ENCODE data around the gene SCGB1D2. TPM values are rescaled to one million over a fixed set of nuclear protein-coding genes. Genes with fewer than 3 reads are reported as not detected.

SCGB1D2 gene
- total RNA-seq, 2 donors from 2014 or later: not detected

- DNase-seq (no peak), ATAC-seq (no peak)
- intact Hi-C loops (cut with DNase I, micrococcal nuclease): no loop called here
Measured at GRCh38 chr11:62251698-62252097, 9.7 kb downstream of the SCGB1D2 start.

DNA sequence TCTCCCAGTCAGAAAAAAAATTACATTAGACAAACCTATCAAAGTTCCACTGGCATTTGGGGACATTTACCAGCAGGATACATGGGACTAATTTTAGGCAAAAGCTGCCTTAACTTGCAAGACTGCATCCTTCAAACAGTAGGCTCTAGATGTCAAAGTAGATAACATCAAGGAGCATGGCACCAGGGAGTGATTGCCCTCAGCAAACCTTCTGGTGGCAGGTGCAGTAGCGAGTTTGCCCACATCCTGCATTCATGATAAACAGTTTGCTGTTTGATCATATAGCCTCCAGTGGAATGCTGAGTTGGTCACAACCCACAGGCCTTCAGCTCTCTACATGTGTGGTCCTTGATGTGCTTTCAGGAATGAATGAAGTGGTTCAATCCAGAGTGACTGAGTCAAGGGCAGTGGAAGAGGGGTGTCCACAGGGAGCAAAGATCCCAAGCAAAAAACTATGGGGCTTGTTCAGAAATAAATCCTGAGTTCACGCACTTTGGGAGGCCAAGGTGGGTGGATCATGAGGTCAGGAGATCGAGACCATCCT, 12.0 kb downstream of the SCGB1D2 start:
- DNase-seq (no peak), ATAC-seq (no peak)
- intact Hi-C loops (cut with DNase I, micrococcal nuclease): no loop called here

GRCh38 chr11:62256281-62256680, 14.2 kb downstream of the SCGB1D2 start:
- ATAC-seq (no peak), DNase-seq (no peak)
- intact Hi-C loops (cut with DNase I, micrococcal nuclease): no loop called here

- DNase-seq (no peak), ATAC-seq (no peak)
- intact Hi-C loops (cut with DNase I, micrococcal nuclease): no loop called here
Measured at GRCh38 chr11:62260261-62260953, 18.4 kb downstream of the SCGB1D2 start.

DNA sequence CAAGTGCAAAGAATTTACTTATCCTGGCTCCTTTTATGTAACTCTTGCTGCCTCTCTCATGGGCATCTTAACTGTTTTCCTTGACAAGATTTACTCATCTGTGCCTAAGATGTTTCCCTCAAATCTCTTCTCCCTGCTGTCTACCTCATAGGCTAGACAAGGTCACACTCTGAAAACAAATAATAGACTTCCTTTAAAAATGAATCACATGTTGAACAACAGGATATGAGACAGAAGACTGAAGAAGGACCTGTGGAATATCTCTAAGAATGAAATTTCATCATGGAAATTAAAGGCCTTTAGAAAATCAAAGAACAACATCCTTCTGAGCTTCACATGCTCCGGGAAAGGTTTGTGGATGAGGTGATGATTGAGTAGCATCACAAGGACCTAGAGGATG, 22.0 kb downstream of the SCGB1D2 start:
- ATAC-seq: no peak
- intact Hi-C loops (cut with DNase I, micrococcal nuclease): no loop called here
- no peak for DNase-seq

DNA sequence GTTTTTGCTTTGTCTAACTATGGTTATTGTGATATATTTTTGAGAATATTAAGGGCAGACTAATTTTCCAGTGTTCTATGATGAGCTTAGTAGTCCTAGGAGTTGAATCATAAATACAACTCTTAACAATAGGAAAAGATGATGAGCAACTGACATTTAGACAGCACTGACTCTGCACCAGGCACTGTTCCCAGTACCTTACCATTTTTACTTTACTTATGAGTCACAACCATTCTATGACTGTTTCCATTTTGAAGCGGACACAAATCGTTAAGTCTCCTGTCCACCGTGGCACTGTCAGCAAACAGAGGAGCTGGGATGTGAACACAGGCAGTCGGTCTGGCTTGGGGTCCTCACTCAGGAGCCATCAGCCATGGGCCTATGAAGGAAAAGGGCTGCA, 24.5 kb downstream of the SCGB1D2 start:
- intact Hi-C loops (cut with DNase I, micrococcal nuclease): no loop called here

GRCh38 chr11:62267050-62267449, 25.0 kb downstream of the SCGB1D2 start:
- intact Hi-C loops (cut with DNase I, micrococcal nuclease): no loop called here
- DNase-seq: no peak
- no peak for ATAC-seq

More for the DNA sequence above, 24.5 kb downstream of the SCGB1D2 start:
- DNase-seq (no peak), ATAC-seq (no peak)

DNA sequence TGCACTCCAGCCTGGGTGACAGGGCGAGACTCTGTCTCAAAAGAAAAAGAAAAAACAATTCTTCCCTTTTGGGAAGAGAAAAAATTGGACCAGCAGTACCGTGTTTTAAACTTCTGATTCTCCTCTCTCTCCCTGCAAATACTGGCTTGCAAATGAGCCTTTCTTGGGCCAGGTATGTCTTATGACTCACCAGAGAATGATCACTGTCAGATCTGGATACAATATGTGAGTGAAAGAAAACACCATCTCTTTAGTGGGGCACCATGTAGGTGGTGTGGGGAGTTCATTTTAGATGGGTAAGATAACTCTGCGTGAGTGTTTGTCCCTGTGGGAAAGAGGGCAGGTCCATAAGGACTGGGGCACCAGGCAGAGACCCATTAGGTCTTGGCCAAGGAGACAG, 25.5 kb downstream of the SCGB1D2 start:
- intact Hi-C loops (cut with DNase I, micrococcal nuclease): no loop called here
- DNase-seq (no peak), ATAC-seq (no peak)

- DNase-seq (no peak), ATAC-seq (no peak)
- intact Hi-C loops (cut with DNase I, micrococcal nuclease): loop anchor here in 1 of 2 donors (10.0 kb wide), 1 partner anchor 55 kb away; no protein-coding TSS in a partner anchor
Measured at GRCh38 chr11:62269654-62270278, 27.7 kb downstream of the SCGB1D2 start, which contains the start of gene SCGB2A2. SCGB2A2 (plus strand) TSS chr11:62270158; CDS start chr11:62270217, 59 bp downstream.

DNA sequence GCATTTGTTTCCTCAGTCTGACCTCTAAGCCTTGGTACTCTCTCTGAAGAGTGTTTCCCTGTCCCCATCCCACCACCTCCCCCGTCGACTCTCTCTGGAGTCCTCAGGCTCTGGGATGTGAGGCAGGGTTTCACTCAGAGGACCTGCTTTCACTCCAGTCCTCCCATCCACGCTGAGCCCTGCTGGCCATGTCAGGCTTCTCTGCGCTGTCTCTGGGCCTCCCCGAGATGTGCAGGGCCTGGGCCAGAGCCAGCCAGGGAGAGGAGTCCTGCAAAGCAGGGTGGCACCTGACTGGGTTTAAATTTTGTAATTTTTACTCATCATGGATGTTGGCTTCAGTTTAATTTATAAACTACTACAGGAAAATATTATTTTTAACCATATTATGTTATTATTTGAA, 31.2 kb downstream of the SCGB1D2 start:
- intact Hi-C loops (cut with DNase I, micrococcal nuclease): loop anchor here in 1 of 2 donors (10.0 kb wide), 1 partner anchor 58 kb away; no protein-coding TSS in a partner anchor
- no peak for ATAC-seq

DNA sequence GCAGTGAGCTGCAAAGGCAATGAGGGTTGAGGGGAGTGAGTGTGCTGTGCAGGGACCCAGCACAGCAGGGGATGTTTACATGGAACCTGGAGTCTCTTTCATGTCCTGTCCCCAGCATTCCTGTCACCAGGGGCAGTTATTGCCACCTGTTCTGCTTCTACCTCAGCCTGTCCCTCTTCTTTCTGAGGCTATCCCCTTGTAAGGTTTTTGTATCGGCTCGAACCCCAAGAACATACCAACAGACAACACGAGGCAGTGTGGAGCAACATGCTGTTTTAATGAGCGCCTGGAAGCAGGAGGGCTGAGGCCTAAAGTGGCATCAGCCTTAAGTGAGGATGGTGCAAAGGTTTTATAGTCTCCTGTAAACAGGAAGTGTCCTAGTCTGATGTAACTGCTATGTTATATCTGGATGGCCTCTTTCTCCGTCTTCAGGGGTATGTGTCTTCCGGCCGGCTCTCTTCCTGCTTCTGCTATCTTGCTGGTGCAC, 31.8 kb downstream of the SCGB1D2 start:
- no peak for DNase-seq
- intact Hi-C loops (cut with DNase I, micrococcal nuclease): loop anchor here in 1 of 2 donors (10.0 kb wide), 1 partner anchor 59 kb away; no protein-coding TSS in a partner anchor
- no peak for ATAC-seq

More for the DNA sequence above, 31.2 kb downstream of the SCGB1D2 start:
- DNase-seq: no peak

DNA sequence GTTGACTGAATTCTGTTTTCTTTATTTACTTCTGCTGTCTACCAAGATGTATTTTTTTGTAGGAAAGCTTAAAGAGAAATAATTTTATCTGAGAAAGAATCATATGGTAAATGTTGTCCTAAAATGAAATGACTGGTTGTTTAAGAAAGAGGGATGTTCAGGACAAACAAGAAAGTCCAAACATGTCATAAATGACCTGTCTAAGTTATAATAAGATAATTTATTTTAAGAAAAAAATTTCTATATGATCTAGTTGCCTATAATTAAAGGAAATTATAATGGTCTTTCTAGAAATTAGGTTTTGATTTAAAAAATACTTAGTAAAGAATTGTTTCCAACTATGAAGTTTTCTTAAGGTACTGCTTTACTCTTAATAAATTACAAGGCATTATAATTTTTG, 38.4 kb downstream of the SCGB1D2 start:
- DNase-seq: no peak
- ATAC-seq: no peak
- intact Hi-C loops (cut with DNase I, micrococcal nuclease): no loop called here

Other genes with a start within 250 kb of the SCGB1D2 start
- 10 to 100 TPM; 23.1 to 29.3 TPM for gene INCENP, start 118.2 kb upstream of the SCGB1D2 start, total RNA-seq
- gene SCGB1D1, start 52.0 kb upstream of the SCGB1D2 start, total RNA-seq: not detected
- gene SCGB2A1, start 33.6 kb upstream of the SCGB1D2 start, total RNA-seq: 10 to 100 TPM; 10.4 to 15.7 TPM
- not detected for gene SCGB2A2, start 27.9 kb downstream of the SCGB1D2 start, total RNA-seq
- not detected for gene SCGB1D4, start 56.8 kb downstream of the SCGB1D2 start, total RNA-seq
- gene ASRGL1, start 95.2 kb downstream of the SCGB1D2 start, total RNA-seq: 10 to 100 TPM; 18.1 to 29.9 TPM
- gene SCGB1A1, start 176.8 kb downstream of the SCGB1D2 start, total RNA-seq: not detected